ENCODE results near the gene L3MBTL1. TPM values are rescaled to one million over a fixed set of nuclear protein-coding genes. Genes with fewer than 3 reads are reported as not detected.

The L3MBTL1 gene
- total and polyA plus RNA-seq, 2 of the 4 experiments (the other 2 are of a cell fraction) = 2.2 to 4.5 TPM

- Histone ChIP-seq H3K56ac (ENCODE audit: extremely low read depth, insufficient read depth, low read length) (no peak overlapping the region), H3K27me3 (ENCODE audit: control insufficient read depth, insufficient read depth, low read length) (peaks cover 12% of the 10 kb centered on the region), H2BK5ac (ENCODE audit: low read depth, low read length, poor library complexity, severe bottlenecking) (no peak overlapping the region), H4K5ac (ENCODE audit: low read depth, low read length) (no peak overlapping the region), H2AK9ac (replicated peaks; ENCODE audit: low read depth, low read length, poor library complexity) (no peak overlapping the region), H2AK5ac (ENCODE audit: low read depth, low read length) (no peak overlapping the region), H3K4me1 (ENCODE audit: control insufficient read depth, insufficient read depth, low read length) (no peaks in the 10 kb centered on the region), H4K20me1 (ENCODE audit: insufficient read depth, low read length) (no peaks in the 10 kb centered on the region), H3K9me1 (ENCODE audit: insufficient read depth, low read length) (no peaks in the 10 kb centered on the region), H3K9me3 (ENCODE audit: control insufficient read depth, insufficient read depth, low read length) (no peaks in the 10 kb centered on the region), H3K18ac (ENCODE audit: low read depth, low read length) (no peak overlapping the region), H2AFZ (replicated peaks; ENCODE audit: low read length, poor library complexity) (no peak overlapping the region), H3K14ac (replicated peaks; ENCODE audit: low read depth, low read length) (no peak overlapping the region), H3K27ac (ENCODE audit: insufficient read depth, low read length) (no peak overlapping the region), H2BK20ac (ENCODE audit: low read depth, low read length) (no peak overlapping the region), H3K79me1 (ENCODE audit: low read depth in 1 of 2, low read length in 2 of 2) (no peaks in the 10 kb centered on the region), H3K4me3 (ENCODE audit: insufficient read depth, low read depth, low read length) (no peak overlapping the region), H3K4ac (ENCODE audit: low read depth, low read length) (no peak overlapping the region), H3K23ac (ENCODE audit: low read depth, low read length) (no peak overlapping the region), H3K9ac (ENCODE audit: low read depth, low read length) (no peak overlapping the region), H3K36me3 (ENCODE audit: control insufficient read depth, insufficient read depth, low read length) (no peaks in the 10 kb centered on the region), H2BK120ac (ENCODE audit: low read depth, low read length) (no peak overlapping the region), H4K8ac (ENCODE audit: low read depth in 2 of 2, low read length in 2 of 2) (no peak overlapping the region), H4K91ac (ENCODE audit: insufficient read depth, low read depth, low read length) (no peak overlapping the region), H2BK15ac (ENCODE audit: low read depth, low read length) (no peak overlapping the region), H3K4me2 (ENCODE audit: low read depth, low read length) (no peak overlapping the region)
- ATAC-seq (ENCODE audit: low read depth) (no peak), DNase-seq (no peak)
- TF ChIP-seq CHD1 (IDR thresholded peaks at IDR 0.05; ENCODE audit: low read depth, low read length) = no peak
- no peak for TF ChIP-seq RAD21 (IDR thresholded peaks at IDR 0.05; ENCODE audit: low read length)
- TF ChIP-seq, protein P1, sequence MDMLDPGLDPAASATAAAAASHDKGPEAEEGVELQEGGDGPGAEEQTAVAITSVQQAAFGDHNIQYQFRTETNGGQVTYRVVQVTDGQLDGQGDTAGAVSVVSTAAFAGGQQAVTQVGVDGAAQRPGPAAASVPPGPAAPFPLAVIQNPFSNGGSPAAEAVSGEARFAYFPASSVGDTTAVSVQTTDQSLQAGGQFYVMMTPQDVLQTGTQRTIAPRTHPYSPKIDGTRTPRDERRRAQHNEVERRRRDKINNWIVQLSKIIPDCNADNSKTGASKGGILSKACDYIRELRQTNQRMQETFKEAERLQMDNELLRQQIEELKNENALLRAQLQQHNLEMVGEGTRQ (IDR thresholded peaks at IDR 0.05; ENCODE audit: low read depth, low read length) = no peak
- no peak for TF ChIP-seq RCOR1 (IDR thresholded peaks at IDR 0.05; ENCODE audit: insufficient replicate concordance, low read length)
- no peak for TF ChIP-seq BHLHE40 (IDR thresholded peaks at IDR 0.05; ENCODE audit: low read depth, low read length)
- TF ChIP-seq POLR2A (IDR thresholded peaks at IDR 0.05; ENCODE audit: low read depth, low read length) = no peak
- no peak for TF ChIP-seq FOS (IDR thresholded peaks at IDR 0.05; ENCODE audit: low read depth, low read length)
- TF ChIP-seq, protein P2, sequence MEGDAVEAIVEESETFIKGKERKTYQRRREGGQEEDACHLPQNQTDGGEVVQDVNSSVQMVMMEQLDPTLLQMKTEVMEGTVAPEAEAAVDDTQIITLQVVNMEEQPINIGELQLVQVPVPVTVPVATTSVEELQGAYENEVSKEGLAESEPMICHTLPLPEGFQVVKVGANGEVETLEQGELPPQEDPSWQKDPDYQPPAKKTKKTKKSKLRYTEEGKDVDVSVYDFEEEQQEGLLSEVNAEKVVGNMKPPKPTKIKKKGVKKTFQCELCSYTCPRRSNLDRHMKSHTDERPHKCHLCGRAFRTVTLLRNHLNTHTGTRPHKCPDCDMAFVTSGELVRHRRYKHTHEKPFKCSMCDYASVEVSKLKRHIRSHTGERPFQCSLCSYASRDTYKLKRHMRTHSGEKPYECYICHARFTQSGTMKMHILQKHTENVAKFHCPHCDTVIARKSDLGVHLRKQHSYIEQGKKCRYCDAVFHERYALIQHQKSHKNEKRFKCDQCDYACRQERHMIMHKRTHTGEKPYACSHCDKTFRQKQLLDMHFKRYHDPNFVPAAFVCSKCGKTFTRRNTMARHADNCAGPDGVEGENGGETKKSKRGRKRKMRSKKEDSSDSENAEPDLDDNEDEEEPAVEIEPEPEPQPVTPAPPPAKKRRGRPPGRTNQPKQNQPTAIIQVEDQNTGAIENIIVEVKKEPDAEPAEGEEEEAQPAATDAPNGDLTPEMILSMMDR (conservative IDR thresholded peaks at IDR 0.05; ENCODE audit: low read depth, low read length) = no peak
- no peak for TF ChIP-seq SMC3 (IDR thresholded peaks at IDR 0.05; ENCODE audit: low read depth, low read length)
- no peak for TF ChIP-seq MAZ (IDR thresholded peaks at IDR 0.05; ENCODE audit: borderline replicate concordance, low read depth, low read length)
- no peak for TF ChIP-seq MAFK (IDR thresholded peaks at IDR 0.05; ENCODE audit: low read depth, low read length)
- no peak for TF ChIP-seq ELK1 (IDR thresholded peaks at IDR 0.05; ENCODE audit: borderline replicate concordance, low read depth, low read length)
- TF ChIP-seq CEBPB (IDR thresholded peaks at IDR 0.05; ENCODE audit: low read depth, low read length) = no peak
- no peak for TF ChIP-seq RFX5 (IDR thresholded peaks at IDR 0.05; ENCODE audit: low read depth, low read length)
- no peak for TF ChIP-seq NFE2L2 (IDR thresholded peaks at IDR 0.05; ENCODE audit: low read depth, low read length)
- TF ChIP-seq MXI1 (IDR thresholded peaks at IDR 0.05; ENCODE audit: borderline replicate concordance, low read depth, low read length) = no peak
- ChIA-PET CTCF (no interaction called here), POLR2A (ENCODE audit: unreplicated experiment) (no interaction called here)
- intact Hi-C loops (cut with micrococcal nuclease) (no loop called here), in situ Hi-C loops (cut with MboI; ENCODE audit: low sequenced_read_pairs) (no loop called here), dilution Hi-C loops (cut with HindIII; ENCODE audit: low sequenced_read_pairs, unreplicated experiment) (no loop called here)
- BruUV-seq (replicated peaks) = no TSS peak
- WGBS, 2 experiments (ENCODE audit: extremely low coverage in 2 of 2, insufficient read length in 1 of 2) = 84% methylated on average over 7 of the region's 10 CpGs; no CpG with 5 or more reads in 1 of the 2 experiments
Observed at GRCh38 chr20:43576108-43576507, 68.6 kb downstream of the L3MBTL1 start.

Measured in IMR-90 (cell line).